Tibial nerve (tissue), 4 donors: ENCODE results near the gene SRPX2.

Source experiments
- EP300 ChIP-seq, 2 donors: sonication (generic); formaldehyde crosslinking; IDR thresholded peaks; one replicate each; pipeline ENCODE4 v1.6.1; 2017; ENCODE audit warnings: antibody characterized with exemption in 2 of 2, mild to moderate bottlenecking in 1 of 2
- POLR2A ChIP-seq, 2 donors: fragments of 450-650 bp; IDR thresholded peaks; one replicate each; pipeline ENCODE4 v1.6.1; 2017; ENCODE audit warnings: antibody characterized with exemption in 2 of 2, mild to moderate bottlenecking in 2 of 2, moderate library complexity in 2 of 2
- TF ChIP-seq, protein P1 (sequence below), 5 experiments: fragments of 200-600 bp in 3 of 5; fragments of 450-650 bp in 2 of 5; sonication (generic) in 3 of 5; IDR thresholded peaks; one replicate each; pipeline ENCODE4 v1.5.1; 2016 to 2019; ENCODE audit warnings: antibody characterized with exemption in 5 of 5, mild to moderate bottlenecking in 3 of 5, moderate library complexity in 2 of 5

DNA sequence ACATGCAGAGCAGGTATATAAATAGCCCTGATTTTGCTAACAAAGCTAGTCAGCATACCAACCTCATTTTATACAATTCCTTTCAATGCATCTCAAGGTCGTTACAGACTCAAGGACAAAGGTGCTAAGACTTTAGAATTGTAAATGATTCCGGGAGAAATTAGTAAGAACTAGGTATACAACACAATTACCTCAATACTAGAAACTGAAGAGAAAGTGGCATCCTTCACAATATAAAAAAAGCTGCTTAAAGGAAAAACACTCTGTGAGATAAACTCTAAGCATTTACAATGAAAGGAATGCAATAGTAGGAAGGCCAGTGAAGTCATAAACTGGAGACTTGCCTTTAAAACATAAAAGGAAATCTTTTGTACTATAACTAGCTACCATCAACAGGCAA, 47.4 kb upstream of the SRPX2 start:
- TF ChIP-seq POLR2A (IDR thresholded peaks at IDR 0.05) (no peak), EP300 (IDR thresholded peaks at IDR 0.05) (no peak)
- TF ChIP-seq, protein P1, sequence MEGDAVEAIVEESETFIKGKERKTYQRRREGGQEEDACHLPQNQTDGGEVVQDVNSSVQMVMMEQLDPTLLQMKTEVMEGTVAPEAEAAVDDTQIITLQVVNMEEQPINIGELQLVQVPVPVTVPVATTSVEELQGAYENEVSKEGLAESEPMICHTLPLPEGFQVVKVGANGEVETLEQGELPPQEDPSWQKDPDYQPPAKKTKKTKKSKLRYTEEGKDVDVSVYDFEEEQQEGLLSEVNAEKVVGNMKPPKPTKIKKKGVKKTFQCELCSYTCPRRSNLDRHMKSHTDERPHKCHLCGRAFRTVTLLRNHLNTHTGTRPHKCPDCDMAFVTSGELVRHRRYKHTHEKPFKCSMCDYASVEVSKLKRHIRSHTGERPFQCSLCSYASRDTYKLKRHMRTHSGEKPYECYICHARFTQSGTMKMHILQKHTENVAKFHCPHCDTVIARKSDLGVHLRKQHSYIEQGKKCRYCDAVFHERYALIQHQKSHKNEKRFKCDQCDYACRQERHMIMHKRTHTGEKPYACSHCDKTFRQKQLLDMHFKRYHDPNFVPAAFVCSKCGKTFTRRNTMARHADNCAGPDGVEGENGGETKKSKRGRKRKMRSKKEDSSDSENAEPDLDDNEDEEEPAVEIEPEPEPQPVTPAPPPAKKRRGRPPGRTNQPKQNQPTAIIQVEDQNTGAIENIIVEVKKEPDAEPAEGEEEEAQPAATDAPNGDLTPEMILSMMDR (IDR thresholded peaks at IDR 0.05): no peak
